Tibial nerve (tissue), 4 donors: ENCODE results near the gene NCK2. TPM values are rescaled to one million over a fixed set of nuclear protein-coding genes. Genes with fewer than 3 reads are reported as not detected.
A peak's percentile ranks its signal among the peaks of the same experiment; 100 is the strongest.
"Not testable (repeated sequence)": the region's sequence is repeated elsewhere in the genome, so short reads cannot be mapped to it uniquely, and the experiment has no call there.

Source experiments
- DNase-seq, 2 donors: peaks; one replicate each; pipeline ENCODE4 v3.0.0-alpha.2; 2019; ENCODE audit warnings: low spot score in 2 of 2
- H3K27ac ChIP-seq, 4 donors: fragments of 200-600 bp; sonication (generic) in 3 of 4; one replicate each; pipeline ENCODE4 v1.5.1; 2017 to 2019; ENCODE audit warnings: mild to moderate bottlenecking in 1 of 4
- H3K27me3 ChIP-seq, 2 donors: fragments of 200-600 bp; sonication (generic) in 1 of 2; one replicate each; pipeline versions ENCODE4 v1.5.1 to v1.6.0; 2017 to 2019
- H3K36me3 ChIP-seq, 3 donors: fragments of 200-600 bp; sonication (generic); one replicate each; pipeline ENCODE4 v1.5.1; 2018 to 2019
- H3K4me1 ChIP-seq, 4 donors: fragments of 200-600 bp; sonication (generic) in 3 of 4; one replicate each; pipeline ENCODE4 v1.5.1; 2017 to 2019
- H3K4me3 ChIP-seq, 4 donors: fragments of 200-600 bp; sonication (generic) in 3 of 4; one replicate each; pipeline ENCODE4 v1.5.1; 2017 to 2019; ENCODE audit warnings: mild to moderate bottlenecking in 1 of 4, moderate library complexity in 1 of 4
- H3K9me3 ChIP-seq, 4 donors: fragments of 200-600 bp; sonication (generic) in 3 of 4; one replicate each; pipeline ENCODE4 v1.5.1; 2017 to 2019
- CTCF ChIP-seq, 5 experiments: fragments of 200-600 bp in 3 of 5; fragments of 450-650 bp in 2 of 5; sonication (generic) in 3 of 5; IDR thresholded peaks; one replicate each; pipeline ENCODE4 v1.5.1; 2016 to 2019; ENCODE audit warnings: antibody characterized with exemption in 5 of 5, mild to moderate bottlenecking in 3 of 5, moderate library complexity in 2 of 5
- EP300 ChIP-seq, 2 donors: sonication (generic); formaldehyde crosslinking; IDR thresholded peaks; one replicate each; pipeline ENCODE4 v1.6.1; 2017; ENCODE audit warnings: antibody characterized with exemption in 2 of 2, mild to moderate bottlenecking in 1 of 2
- POLR2A ChIP-seq, 2 donors: fragments of 450-650 bp; IDR thresholded peaks; one replicate each; pipeline ENCODE4 v1.6.1; 2017; ENCODE audit warnings: antibody characterized with exemption in 2 of 2, mild to moderate bottlenecking in 2 of 2, moderate library complexity in 2 of 2
- WGBS, 2 donors: methylation state at CpG; one replicate each; pipeline ENCODE4 v1.1.5; 2018; 5-methylcytosine and 5-hydroxymethylcytosine counted together
- total RNA-seq, 4 donors: library from RNA; depleted of rRNA; stranded (reverse); fragments of >200 nt; gene quantifications; one replicate each; pipeline ENCODE4 v1.1.0, GENCODE V29; 2016

NCK2 gene
- total RNA-seq, 4 donors from 2014 or later, result 22.6 to 35.9 (median 28.1) TPM

GRCh38 chr2:105766300-105766866 is 21.7 kb downstream of the NCK2 start:
- peaks cover 0 to 11% (median 0%) of the 10 kb centered on the region in 4 donors for H3K9me3 ChIP-seq
- WGBS, 2 donors, result 94 to 96% methylated on average over 7 of the region's 7 CpGs
- peaks cover 0 to 32% (median 9%) of the 10 kb centered on the region in 4 donors for H3K4me1 ChIP-seq
- no peaks in the 10 kb centered on the region for H3K27me3 ChIP-seq
- no peak overlapping the region for H3K27ac ChIP-seq
- TF ChIP-seq EP300 (IDR thresholded peaks at IDR 0.05) (no peak), CTCF (IDR thresholded peaks at IDR 0.05) (no peak), POLR2A (IDR thresholded peaks at IDR 0.05) (no peak)
- H3K4me3 ChIP-seq, result no peak overlapping the region
- DNase-seq, result no peak
- peaks cover 0 to 12% (median 0%) of the 10 kb centered on the region in 3 donors for H3K36me3 ChIP-seq

- no peak for TF ChIP-seq POLR2A (IDR thresholded peaks at IDR 0.05)
- no peak for TF ChIP-seq CTCF (IDR thresholded peaks at IDR 0.05)
- TF ChIP-seq EP300 (IDR thresholded peaks at IDR 0.05), result no peak
- H3K4me1 ChIP-seq, result peaks cover 0 to 40% (median 8%) of the 10 kb centered on the region in 4 donors
- 82 to 88% methylated on average over 6 of the region's 6 CpGs for WGBS, 2 donors
- no peaks in the 10 kb centered on the region for H3K27me3 ChIP-seq
- H3K4me3 ChIP-seq, result no peak overlapping the region
- no peak overlapping the region for H3K27ac ChIP-seq
- no peak for DNase-seq
- H3K9me3 ChIP-seq, result peaks cover 0 to 11% (median 0%) of the 10 kb centered on the region in 4 donors
- H3K36me3 ChIP-seq, result peaks cover 0 to 12% (median 0%) of the 10 kb centered on the region in 3 donors
Observed at GRCh38 chr2:105768176-105768575, 23.5 kb downstream of the NCK2 start.

GRCh38 chr2:105768961-105769452 is 24.3 kb downstream of the NCK2 start:
- H3K27me3 ChIP-seq, result no peaks in the 10 kb centered on the region
- no peak for DNase-seq
- H3K36me3 ChIP-seq, result peaks cover 0 to 12% (median 0%) of the 10 kb centered on the region in 3 donors
- H3K27ac ChIP-seq, result no peak overlapping the region
- no peak for TF ChIP-seq EP300 (IDR thresholded peaks at IDR 0.05)
- TF ChIP-seq CTCF (IDR thresholded peaks at IDR 0.05), result no peak
- no peak for TF ChIP-seq POLR2A (IDR thresholded peaks at IDR 0.05)
- H3K4me3 ChIP-seq, result no peak overlapping the region
- H3K4me1 ChIP-seq, result peaks cover 0 to 43% (median 7%) of the 10 kb centered on the region in 4 donors
- peaks cover 0 to 11% (median 0%) of the 10 kb centered on the region in 4 donors for H3K9me3 ChIP-seq
- WGBS, 2 donors, result 64 to 74% methylated on average over 6 of the region's 6 CpGs

- peaks cover 0 to 41% (median 5%) of the 10 kb centered on the region in 4 donors for H3K4me1 ChIP-seq
- no peak overlapping the region for H3K27ac ChIP-seq
- no peak for DNase-seq
- WGBS, 2 donors, result 69 to 70% methylated on average over 9 of the region's 9 CpGs
- H3K27me3 ChIP-seq, result no peaks in the 10 kb centered on the region
- peaks cover 0 to 11% (median 0%) of the 10 kb centered on the region in 4 donors for H3K9me3 ChIP-seq
- TF ChIP-seq CTCF (IDR thresholded peaks at IDR 0.05), result peak in 1 of 5 experiments; percentile 12
- no peak for TF ChIP-seq EP300 (IDR thresholded peaks at IDR 0.05)
- peaks cover 0 to 12% (median 0%) of the 10 kb centered on the region in 3 donors for H3K36me3 ChIP-seq
- H3K4me3 ChIP-seq, result no peak overlapping the region
Observed at GRCh38 chr2:105769504-105769903, 24.8 kb downstream of the NCK2 start.

- no peak overlapping the region for H3K4me3 ChIP-seq
- TF ChIP-seq POLR2A (IDR thresholded peaks at IDR 0.05) (no peak), EP300 (IDR thresholded peaks at IDR 0.05) (no peak), CTCF (IDR thresholded peaks at IDR 0.05) (no peak)
- H3K27me3 ChIP-seq, result no peaks in the 10 kb centered on the region
- 91 to 100% methylated on average over 1 of the region's 1 CpG for WGBS, 2 donors
- peaks cover 0 to 12% (median 0%) of the 10 kb centered on the region in 3 donors for H3K36me3 ChIP-seq
- peaks cover 0 to 11% (median 0%) of the 10 kb centered on the region in 4 donors for H3K9me3 ChIP-seq
- peaks cover 0 to 40% (median 5%) of the 10 kb centered on the region in 4 donors for H3K4me1 ChIP-seq
- no peak overlapping the region for H3K27ac ChIP-seq
- no peak for DNase-seq
Observed at GRCh38 chr2:105770149-105770548, 25.4 kb downstream of the NCK2 start.

GRCh38 chr2:105771291-105771690 is 26.6 kb downstream of the NCK2 start:
- Histone ChIP-seq H3K27ac (peak overlapping the region in 2 of 4 donors; percentile 6 to 20), H3K36me3 (peaks cover 0 to 12% (median 0%) of the 10 kb centered on the region in 3 donors), H3K9me3 (peaks cover 0 to 11% (median 0%) of the 10 kb centered on the region in 4 donors), H3K4me1 (peaks cover 0 to 45% (median 10%) of the 10 kb centered on the region in 4 donors)
- H3K4me3 ChIP-seq, H3K27me3 ChIP-seq, DNase-seq: not testable (repeated sequence)
- 80 to 85% methylated on average over 7 of the region's 7 CpGs for WGBS, 2 donors
